Activated CD4-positive, alpha-beta T cell treated with anti-CD3 and anti-CD28 coated beads, Interleukin-2, amount 50 U/mL, for 16 hours (primary cell): ENCODE measurements around the gene VPS51.
"Not testable (repeated sequence)": the region's sequence is repeated elsewhere in the genome, so short reads cannot be mapped to it uniquely, and the experiment has no call there.

ENCODE experiments used
- DNase-seq: peaks from one replicate; pipeline ENCODE4 v3.0.0-alpha.2; 2020

Gene VPS51

GRCh38 chr11:65108469-65109123, 12.6 kb downstream of the VPS51 start:
- no peak for DNase-seq

- DNase-seq = no peak
Measured at GRCh38 chr11:65109231-65110198, 13.5 kb downstream of the VPS51 start.

- peak; percentile 94 for DNase-seq
Measured at GRCh38 chr11:65110354-65110861, 14.4 kb downstream of the VPS51 start.

GRCh38 chr11:65111159-65111743, 15.2 kb downstream of the VPS51 start:
- DNase-seq = no peak

GRCh38 chr11:65111744-65112545, 15.9 kb downstream of the VPS51 start, which contains the start of gene TM7SF2:
TSS of gene TM7SF2 (plus strand) at chr11:65111872. CDS start at chr11:65112016, 144 bp downstream.
- DNase-seq = peak; percentile 96

- peak; percentile 80 for DNase-seq
Measured at GRCh38 chr11:65112546-65113360, 16.7 kb downstream of the VPS51 start.

GRCh38 chr11:65113361-65113756, 17.3 kb downstream of the VPS51 start:
- no peak for DNase-seq

GRCh38 chr11:65113839-65114238, 17.8 kb downstream of the VPS51 start:
- no peak for DNase-seq

- DNase-seq = no peak
Measured at GRCh38 chr11:65114538-65115171, 18.6 kb downstream of the VPS51 start.

GRCh38 chr11:65115361-65116082, 19.5 kb downstream of the VPS51 start:
- DNase-seq = no peak

GRCh38 chr11:65116370-65117205, 20.6 kb downstream of the VPS51 start:
- peak; percentile 75 for DNase-seq

- peak; percentile 100 for DNase-seq
Measured at GRCh38 chr11:65117206-65118096, 21.4 kb downstream of the VPS51 start, which contains the start of gene ZNHIT2. TSS of gene ZNHIT2 (minus strand) at chr11:65117701. CDS start at chr11:65117653, 48 bp downstream.

- DNase-seq = no peak
Measured at GRCh38 chr11:65118097-65118837, 22.3 kb downstream of the VPS51 start.

GRCh38 chr11:65118891-65119669, 23.1 kb downstream of the VPS51 start:
- DNase-seq = not testable (repeated sequence)

GRCh38 chr11:65119670-65119995, 23.6 kb downstream of the VPS51 start:
- no peak for DNase-seq

GRCh38 chr11:65120831-65121230, 24.8 kb downstream of the VPS51 start:
- DNase-seq = no peak

- peak; percentile 25 for DNase-seq
Measured at GRCh38 chr11:65121447-65121864, 25.4 kb downstream of the VPS51 start.
